ENCODE data around the gene DPH2.

The DPH2 gene

DNA sequence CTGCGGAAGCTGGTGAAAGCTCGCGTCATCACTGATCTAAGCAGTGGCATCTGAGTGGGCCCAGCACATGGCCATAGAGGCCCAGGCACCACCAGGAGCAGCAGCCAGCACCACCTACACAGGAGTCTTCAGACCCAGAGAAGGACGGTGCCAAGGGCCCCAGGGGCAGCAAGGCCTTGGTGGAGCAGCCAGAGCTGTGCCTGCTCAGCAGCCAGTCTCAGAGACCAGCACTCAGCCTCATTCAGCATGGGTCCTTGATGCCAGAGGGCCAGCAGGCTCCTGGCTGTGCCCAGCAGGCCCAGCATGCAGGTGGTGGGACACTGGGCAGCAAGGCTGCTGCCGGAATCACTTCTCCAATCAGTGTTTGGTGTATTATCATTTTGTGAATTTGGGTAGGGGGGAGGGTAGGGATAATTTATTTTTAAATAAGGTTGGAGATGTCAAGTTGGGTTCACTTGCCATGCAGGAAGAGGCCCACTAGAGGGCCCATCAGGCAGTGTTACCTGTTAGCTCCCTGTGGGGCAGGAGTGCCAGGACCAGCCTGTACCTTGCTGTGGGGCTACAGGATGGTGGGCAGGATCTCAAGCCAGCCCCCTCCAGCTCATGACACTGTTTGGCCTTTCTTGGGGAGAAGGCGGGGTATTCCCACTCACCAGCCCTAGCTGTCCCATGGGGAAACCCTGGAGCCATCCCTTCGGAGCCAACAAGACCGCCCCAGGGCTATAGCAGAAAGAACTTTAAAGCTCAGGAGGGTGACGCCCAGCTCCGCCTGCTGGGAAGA, 39.5 kb upstream of the DPH2 start:
- no peak for TF ChIP-seq FOXP2 (optimal IDR thresholded peaks at IDR 0.05; ENCODE audit: borderline replicate concordance, extremely low read depth, extremely low read length, insufficient read depth)
- no peak for TF ChIP-seq TAF1 (IDR thresholded peaks at IDR 0.05; ENCODE audit: borderline replicate concordance, insufficient read depth, low read length)
- TF ChIP-seq POLR2AphosphoS5 (IDR thresholded peaks at IDR 0.05; ENCODE audit: low read depth, low read length) = no peak
- TF ChIP-seq SIN3A (IDR thresholded peaks at IDR 0.05; ENCODE audit: borderline replicate concordance, insufficient read depth, low read length) = no peak
- TF ChIP-seq, protein P1, sequence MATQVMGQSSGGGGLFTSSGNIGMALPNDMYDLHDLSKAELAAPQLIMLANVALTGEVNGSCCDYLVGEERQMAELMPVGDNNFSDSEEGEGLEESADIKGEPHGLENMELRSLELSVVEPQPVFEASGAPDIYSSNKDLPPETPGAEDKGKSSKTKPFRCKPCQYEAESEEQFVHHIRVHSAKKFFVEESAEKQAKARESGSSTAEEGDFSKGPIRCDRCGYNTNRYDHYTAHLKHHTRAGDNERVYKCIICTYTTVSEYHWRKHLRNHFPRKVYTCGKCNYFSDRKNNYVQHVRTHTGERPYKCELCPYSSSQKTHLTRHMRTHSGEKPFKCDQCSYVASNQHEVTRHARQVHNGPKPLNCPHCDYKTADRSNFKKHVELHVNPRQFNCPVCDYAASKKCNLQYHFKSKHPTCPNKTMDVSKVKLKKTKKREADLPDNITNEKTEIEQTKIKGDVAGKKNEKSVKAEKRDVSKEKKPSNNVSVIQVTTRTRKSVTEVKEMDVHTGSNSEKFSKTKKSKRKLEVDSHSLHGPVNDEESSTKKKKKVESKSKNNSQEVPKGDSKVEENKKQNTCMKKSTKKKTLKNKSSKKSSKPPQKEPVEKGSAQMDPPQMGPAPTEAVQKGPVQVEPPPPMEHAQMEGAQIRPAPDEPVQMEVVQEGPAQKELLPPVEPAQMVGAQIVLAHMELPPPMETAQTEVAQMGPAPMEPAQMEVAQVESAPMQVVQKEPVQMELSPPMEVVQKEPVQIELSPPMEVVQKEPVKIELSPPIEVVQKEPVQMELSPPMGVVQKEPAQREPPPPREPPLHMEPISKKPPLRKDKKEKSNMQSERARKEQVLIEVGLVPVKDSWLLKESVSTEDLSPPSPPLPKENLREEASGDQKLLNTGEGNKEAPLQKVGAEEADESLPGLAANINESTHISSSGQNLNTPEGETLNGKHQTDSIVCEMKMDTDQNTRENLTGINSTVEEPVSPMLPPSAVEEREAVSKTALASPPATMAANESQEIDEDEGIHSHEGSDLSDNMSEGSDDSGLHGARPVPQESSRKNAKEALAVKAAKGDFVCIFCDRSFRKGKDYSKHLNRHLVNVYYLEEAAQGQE (IDR thresholded peaks at IDR 0.05; ENCODE audit: insufficient read depth in 1 of 2, low read depth in 2 of 2, low read length in 2 of 2) = no peak

DNA sequence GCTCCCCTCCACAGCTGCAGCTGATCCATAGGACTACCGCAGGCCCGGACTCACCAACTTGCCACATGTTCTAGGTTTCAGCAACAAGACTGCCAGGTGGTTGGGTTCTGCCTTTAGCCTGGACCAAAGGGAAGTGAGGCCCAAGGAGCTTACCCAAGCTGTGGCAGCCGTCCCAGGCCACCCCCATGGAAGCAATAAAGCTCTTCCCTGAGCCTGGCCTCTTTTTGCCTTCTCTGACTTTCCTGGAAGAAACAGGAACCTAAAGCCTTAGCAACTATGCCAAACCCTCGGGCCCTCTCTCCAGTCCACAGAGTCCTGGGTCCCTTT, 38.9 kb upstream of the DPH2 start:
- TF ChIP-seq FOXP2 (optimal IDR thresholded peaks at IDR 0.05; ENCODE audit: borderline replicate concordance, extremely low read depth, extremely low read length, insufficient read depth) (no peak), SIN3A (IDR thresholded peaks at IDR 0.05; ENCODE audit: borderline replicate concordance, insufficient read depth, low read length) (no peak)
- TF ChIP-seq, protein P1 (IDR thresholded peaks at IDR 0.05; ENCODE audit: insufficient read depth in 1 of 2, low read depth in 2 of 2, low read length in 2 of 2) = no peak

DNA sequence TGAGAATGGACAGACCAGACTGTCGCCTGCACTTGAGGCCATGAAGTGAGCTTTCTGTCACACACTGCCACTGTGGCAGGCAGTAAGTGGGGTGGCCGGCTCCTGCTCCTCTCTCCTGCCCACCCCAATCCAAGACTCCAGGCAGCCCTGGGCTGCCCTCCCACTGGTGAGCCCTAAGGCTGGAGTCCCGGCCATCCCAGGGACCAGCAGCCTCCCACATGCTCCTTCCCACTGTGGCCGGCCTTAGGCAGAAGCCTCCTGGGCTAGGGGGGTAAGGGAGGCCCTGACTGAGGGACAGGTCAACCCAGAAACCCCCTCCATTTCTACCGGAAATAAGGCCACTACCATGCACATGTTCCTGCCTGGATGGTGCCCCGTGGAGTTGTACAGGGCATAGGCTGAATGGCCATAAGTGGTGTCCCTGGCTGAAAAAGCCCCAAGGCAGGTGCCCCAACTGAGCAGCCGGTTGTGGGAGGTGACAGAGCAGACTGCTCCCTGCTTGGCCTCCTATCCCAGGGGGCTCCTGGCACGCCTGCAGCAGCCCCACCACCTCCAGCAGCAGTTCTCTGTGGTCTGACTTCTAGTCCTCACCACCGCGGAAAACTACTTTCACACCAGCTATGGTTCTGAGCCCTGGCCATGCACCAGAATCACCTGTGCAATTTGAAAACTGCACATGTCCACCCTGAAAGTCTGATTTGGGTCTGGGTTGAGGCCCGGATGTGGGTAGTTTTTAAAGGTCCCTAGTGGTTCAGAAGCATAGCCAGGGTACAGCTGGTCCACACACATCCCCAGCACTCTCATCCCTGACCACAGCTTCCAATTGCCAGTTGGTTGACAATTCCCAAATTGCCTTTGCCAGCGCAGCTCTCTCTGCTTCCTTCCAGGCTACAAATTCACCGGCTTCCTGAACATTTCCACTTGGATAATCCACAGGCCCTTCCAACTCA, 37.8 kb upstream of the DPH2 start:
- TF ChIP-seq, protein P1 (IDR thresholded peaks at IDR 0.05; ENCODE audit: insufficient read depth in 1 of 2, low read depth in 2 of 2, low read length in 2 of 2) = no peak
- TF ChIP-seq SIN3A (IDR thresholded peaks at IDR 0.05; ENCODE audit: borderline replicate concordance, insufficient read depth, low read length) = no peak
- TF ChIP-seq FOXP2 (optimal IDR thresholded peaks at IDR 0.05; ENCODE audit: borderline replicate concordance, extremely low read depth, extremely low read length, insufficient read depth) = no peak
- TF ChIP-seq TAF1 (IDR thresholded peaks at IDR 0.05; ENCODE audit: borderline replicate concordance, insufficient read depth, low read length) = no peak
- TF ChIP-seq POLR2AphosphoS5 (IDR thresholded peaks at IDR 0.05; ENCODE audit: low read depth, low read length) = no peak

DNA sequence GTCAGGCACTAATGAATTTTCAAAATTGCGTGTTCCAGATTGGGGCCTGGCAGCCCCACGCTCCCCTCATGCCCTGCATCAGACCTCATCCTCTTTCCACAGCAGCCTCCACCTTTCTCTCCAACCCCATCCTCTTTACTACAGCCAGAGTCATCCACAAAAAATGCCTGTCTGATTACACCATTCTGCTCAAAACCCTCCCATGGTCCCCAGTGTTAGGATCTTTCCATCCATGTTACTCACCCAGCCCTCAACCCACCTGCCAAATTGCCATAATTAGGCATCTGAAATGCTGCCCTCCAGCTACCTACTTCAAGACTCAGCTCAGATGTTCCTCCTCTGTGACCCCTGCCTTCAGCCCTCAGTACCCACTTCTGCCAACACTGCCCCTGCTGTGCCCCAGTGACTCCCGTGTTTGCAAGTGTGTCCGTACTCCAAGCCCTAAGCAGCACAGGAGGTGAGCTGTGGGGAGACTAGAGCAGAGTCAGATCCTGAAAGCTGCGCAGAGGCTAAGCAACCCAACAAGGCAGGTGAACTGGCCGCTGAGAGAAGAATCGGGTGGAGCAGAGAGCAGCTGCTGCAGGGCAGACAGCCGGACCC, 36.9 kb upstream of the DPH2 start:
- TF ChIP-seq, protein P1 (IDR thresholded peaks at IDR 0.05; ENCODE audit: insufficient read depth in 1 of 2, low read depth in 2 of 2, low read length in 2 of 2) = no peak
- TF ChIP-seq POLR2AphosphoS5 (IDR thresholded peaks at IDR 0.05; ENCODE audit: low read depth, low read length) = no peak
- no peak for TF ChIP-seq TAF1 (IDR thresholded peaks at IDR 0.05; ENCODE audit: borderline replicate concordance, insufficient read depth, low read length)
- TF ChIP-seq SIN3A (IDR thresholded peaks at IDR 0.05; ENCODE audit: borderline replicate concordance, insufficient read depth, low read length) = no peak
- TF ChIP-seq FOXP2 (optimal IDR thresholded peaks at IDR 0.05; ENCODE audit: borderline replicate concordance, extremely low read depth, extremely low read length, insufficient read depth) = no peak

All from PFSK-1 (cell line).